ENCODE measurements around the gene ARL16. TPM values are rescaled to one million over a fixed set of nuclear protein-coding genes. Genes with fewer than 3 reads are reported as not detected.

Gene ARL16
- polyA plus RNA-seq, 1 donor from 2014 or later: 156 TPM

- H3K9ac ChIP-seq (ENCODE audit: low read length): no peak overlapping the region
- no peaks in the 10 kb centered on the region for H3K36me3 ChIP-seq (ENCODE audit: insufficient read depth, low read length)
- peaks cover 26% of the 10 kb centered on the region for H3K79me2 ChIP-seq (replicated peaks; ENCODE audit: insufficient read depth, low read length)
- H3K9me2 ChIP-seq (ENCODE audit: insufficient read depth, low read length): no peaks in the 10 kb centered on the region
- H3K4me2 ChIP-seq (ENCODE audit: low read length): no peak overlapping the region
- no peak overlapping the region for H2AFZ ChIP-seq (ENCODE audit: low read depth, low read length)
- H3K27me3 ChIP-seq (ENCODE audit: insufficient read depth, low read depth, low read length): no peaks in the 10 kb centered on the region
- H3K4me3 ChIP-seq (ENCODE audit: low read length): no peak overlapping the region
- H3F3A ChIP-seq (ENCODE audit: insufficient read depth, low read length, poor library complexity, severe bottlenecking): no peaks in the 10 kb centered on the region
- H3K9me3 ChIP-seq (ENCODE audit: low read length): no peaks in the 10 kb centered on the region
- no peak overlapping the region for H3K27ac ChIP-seq (ENCODE audit: low read length)
- TF ChIP-seq POLR2AphosphoS5 (IDR thresholded peaks at IDR 0.05) (no peak), CTCF (IDR thresholded peaks at IDR 0.05; ENCODE audit: poor library complexity, severe bottlenecking) (no peak), EP300 (conservative IDR thresholded peaks at IDR 0.05; ENCODE audit: poor library complexity, severe bottlenecking) (no peak), EZH2 (IDR thresholded peaks at IDR 0.05; ENCODE audit: borderline replicate concordance, insufficient read depth, low read length, poor library complexity, severe bottlenecking) (no peak), MXI1 (conservative IDR thresholded peaks at IDR 0.05; ENCODE audit: poor library complexity, severe bottlenecking) (no peak), SMC3 (conservative IDR thresholded peaks at IDR 0.05; ENCODE audit: poor library complexity) (no peak), REST (IDR thresholded peaks at IDR 0.05; ENCODE audit: borderline replicate concordance) (no peak), RAD21 (conservative IDR thresholded peaks at IDR 0.05) (no peak), TAF1 (IDR thresholded peaks at IDR 0.05; ENCODE audit: low read depth) (no peak)
- H4K20me1 ChIP-seq (ENCODE audit: insufficient read depth): no peaks in the 10 kb centered on the region
These were observed 44.9 kb downstream of the ARL16 start for GRCh38 chr17:81638683-81639082.

GRCh38 chr17:81636505-81637288 is 46.9 kb downstream of the ARL16 start, which contains the start of the genes NPLOC4 and TSPAN10:
TSS of gene NPLOC4 (minus strand) at chr17:81637112. CDS start at chr17:81636930, 182 bp downstream.
TSS of gene TSPAN10 (plus strand) at chr17:81637196. CDS start at chr17:81642413, 5,217 bp downstream.
- H4K20me1 ChIP-seq (ENCODE audit: insufficient read depth): no peaks in the 10 kb centered on the region
- H3K4me3 ChIP-seq (ENCODE audit: low read length): peak within 1 kb of the TSS; percentile 95

More at GRCh38 chr17:81636505-81637288, 46.9 kb downstream of the ARL16 start, which contains the start of the genes NPLOC4 and TSPAN10:
- Histone ChIP-seq H3K9me3 (ENCODE audit: low read length) (no peaks in the 10 kb centered on the region), H3K79me2 (replicated peaks; ENCODE audit: insufficient read depth, low read length) (peaks cover 38% of the 10 kb centered on the region), H3K27ac (ENCODE audit: low read length) (peak within 1 kb of the TSS; percentile 78), H2AFZ (ENCODE audit: low read depth, low read length) (peak within 1 kb of the TSS; percentile 45), H3K9me2 (ENCODE audit: insufficient read depth, low read length) (no peaks in the 10 kb centered on the region), H3K4me2 (ENCODE audit: low read length) (peak within 1 kb of the TSS; percentile 81), H3F3A (ENCODE audit: insufficient read depth, low read length, poor library complexity, severe bottlenecking) (no peaks in the 10 kb centered on the region), H3K27me3 (ENCODE audit: insufficient read depth, low read depth, low read length) (no peaks in the 10 kb centered on the region), H3K36me3 (ENCODE audit: insufficient read depth, low read length) (no peaks in the 10 kb centered on the region), H3K9ac (ENCODE audit: low read length) (peak within 1 kb of the TSS; percentile 87)
- no peak for TF ChIP-seq CTCF (IDR thresholded peaks at IDR 0.05; ENCODE audit: poor library complexity, severe bottlenecking)
- TF ChIP-seq SMC3 (conservative IDR thresholded peaks at IDR 0.05; ENCODE audit: poor library complexity): peak; percentile 36
- peak; percentile 91 for TF ChIP-seq POLR2AphosphoS5 (IDR thresholded peaks at IDR 0.05)
- peak; percentile 61 for TF ChIP-seq REST (IDR thresholded peaks at IDR 0.05; ENCODE audit: borderline replicate concordance)
- peak; percentile 66 for TF ChIP-seq MXI1 (conservative IDR thresholded peaks at IDR 0.05; ENCODE audit: poor library complexity, severe bottlenecking)
- peak; percentile 69 for TF ChIP-seq EP300 (conservative IDR thresholded peaks at IDR 0.05; ENCODE audit: poor library complexity, severe bottlenecking)
- TF ChIP-seq TAF1 (IDR thresholded peaks at IDR 0.05; ENCODE audit: low read depth): peak; percentile 96
- no peak for TF ChIP-seq EZH2 (IDR thresholded peaks at IDR 0.05; ENCODE audit: borderline replicate concordance, insufficient read depth, low read length, poor library complexity, severe bottlenecking)
- TF ChIP-seq RAD21 (conservative IDR thresholded peaks at IDR 0.05): peak; percentile 34

All from neural cell (in vitro differentiated cells).